ENCODE data around the gene ABCC12. TPM values are rescaled to one million over a fixed set of nuclear protein-coding genes. Genes with fewer than 3 reads are reported as not detected.

The ABCC12 gene
- total RNA-seq, 1 experiment from 2014 or later = not detected

DNA sequence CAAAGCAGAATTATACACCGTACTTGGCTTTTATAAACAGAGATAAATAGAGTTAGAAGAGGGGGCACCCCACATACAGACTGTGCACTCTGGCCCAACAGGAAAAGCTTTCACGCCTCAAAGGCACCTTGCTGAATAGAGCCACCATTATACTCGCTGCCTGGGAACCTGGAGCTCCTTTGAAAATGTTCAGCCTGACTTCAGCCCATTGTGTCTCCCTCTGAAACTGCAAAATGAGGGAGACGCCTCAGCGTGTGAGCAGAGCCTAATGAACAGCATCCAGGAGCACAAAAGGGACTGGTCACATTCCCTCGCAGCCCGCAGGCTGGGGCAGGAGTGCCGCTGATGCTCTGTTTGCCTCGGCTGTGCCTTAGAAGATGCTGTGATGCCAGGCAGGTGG, 46.3 kb downstream of the ABCC12 start:
- H3K4me1 Mint-ChIP-seq = no peaks in the 10 kb centered on the region; the same call in 1 of the 2 replicates
- no peaks in the 10 kb centered on the region for H3K9me3 Mint-ChIP-seq
- ATAC-seq (no peak), DNase-seq (ENCODE audit: low spot score) (no peak)
- H3K27ac Mint-ChIP-seq = no peak overlapping the region
- CTCF ChIA-PET = interaction anchor here (0.8 to 2.1 kb wide), 3 partner anchors 8 to 236 kb away, joined by 3 to 10 read pairs (median 3); no protein-coding TSS in a partner anchor
- TF ChIP-seq ZNF423 (CRISPR knock-in tag; IDR thresholded peaks at IDR 0.05) (no peak), NFE2L1 (CRISPR knock-in tag; IDR thresholded peaks at IDR 0.05) (no peak), ZNF219 (CRISPR knock-in tag; IDR thresholded peaks at IDR 0.05; ENCODE audit: borderline replicate concordance) (no peak), ZNF232 (CRISPR knock-in tag; IDR thresholded peaks at IDR 0.05) (no peak), RORB (CRISPR knock-in tag; IDR thresholded peaks at IDR 0.05) (no peak), GTF2I (CRISPR knock-in tag; conservative IDR thresholded peaks at IDR 0.05) (no peak), CREB1 (CRISPR knock-in tag; IDR thresholded peaks at IDR 0.05) (no peak), NR1H2 (CRISPR knock-in tag; IDR thresholded peaks at IDR 0.05) (no peak), EMX1 (CRISPR knock-in tag; IDR thresholded peaks at IDR 0.05) (no peak), ELF4 (CRISPR knock-in tag; IDR thresholded peaks at IDR 0.05; ENCODE audit: low read depth) (no peak), ZNF317 (CRISPR knock-in tag; IDR thresholded peaks at IDR 0.05; ENCODE audit: borderline replicate concordance, low read depth) (no peak), ETV6 (CRISPR knock-in tag; IDR thresholded peaks at IDR 0.05) (no peak), JUN (CRISPR knock-in tag; IDR thresholded peaks at IDR 0.05) (no peak)
- TF ChIP-seq, protein P1, sequence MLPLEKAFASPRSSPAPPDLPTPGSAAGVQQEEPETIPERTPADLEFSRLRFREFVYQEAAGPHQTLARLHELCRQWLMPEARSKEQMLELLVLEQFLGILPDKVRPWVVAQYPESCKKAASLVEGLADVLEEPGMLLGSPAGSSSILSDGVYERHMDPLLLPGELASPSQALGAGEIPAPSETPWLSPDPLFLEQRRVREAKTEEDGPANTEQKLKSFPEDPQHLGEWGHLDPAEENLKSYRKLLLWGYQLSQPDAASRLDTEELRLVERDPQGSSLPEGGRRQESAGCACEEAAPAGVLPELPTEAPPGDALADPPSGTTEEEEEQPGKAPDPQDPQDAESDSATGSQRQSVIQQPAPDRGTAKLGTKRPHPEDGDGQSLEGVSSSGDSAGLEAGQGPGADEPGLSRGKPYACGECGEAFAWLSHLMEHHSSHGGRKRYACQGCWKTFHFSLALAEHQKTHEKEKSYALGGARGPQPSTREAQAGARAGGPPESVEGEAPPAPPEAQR (CRISPR knock-in tag; IDR thresholded peaks at IDR 0.05) = no peak
- TF ChIP-seq, protein P2, sequence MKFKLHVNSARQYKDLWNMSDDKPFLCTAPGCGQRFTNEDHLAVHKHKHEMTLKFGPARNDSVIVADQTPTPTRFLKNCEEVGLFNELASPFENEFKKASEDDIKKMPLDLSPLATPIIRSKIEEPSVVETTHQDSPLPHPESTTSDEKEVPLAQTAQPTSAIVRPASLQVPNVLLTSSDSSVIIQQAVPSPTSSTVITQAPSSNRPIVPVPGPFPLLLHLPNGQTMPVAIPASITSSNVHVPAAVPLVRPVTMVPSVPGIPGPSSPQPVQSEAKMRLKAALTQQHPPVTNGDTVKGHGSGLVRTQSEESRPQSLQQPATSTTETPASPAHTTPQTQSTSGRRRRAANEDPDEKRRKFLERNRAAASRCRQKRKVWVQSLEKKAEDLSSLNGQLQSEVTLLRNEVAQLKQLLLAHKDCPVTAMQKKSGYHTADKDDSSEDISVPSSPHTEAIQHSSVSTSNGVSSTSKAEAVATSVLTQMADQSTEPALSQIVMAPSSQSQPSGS (CRISPR knock-in tag; IDR thresholded peaks at IDR 0.05; ENCODE audit: borderline replicate concordance, low read depth) = no peak
- TF ChIP-seq, protein P3, sequence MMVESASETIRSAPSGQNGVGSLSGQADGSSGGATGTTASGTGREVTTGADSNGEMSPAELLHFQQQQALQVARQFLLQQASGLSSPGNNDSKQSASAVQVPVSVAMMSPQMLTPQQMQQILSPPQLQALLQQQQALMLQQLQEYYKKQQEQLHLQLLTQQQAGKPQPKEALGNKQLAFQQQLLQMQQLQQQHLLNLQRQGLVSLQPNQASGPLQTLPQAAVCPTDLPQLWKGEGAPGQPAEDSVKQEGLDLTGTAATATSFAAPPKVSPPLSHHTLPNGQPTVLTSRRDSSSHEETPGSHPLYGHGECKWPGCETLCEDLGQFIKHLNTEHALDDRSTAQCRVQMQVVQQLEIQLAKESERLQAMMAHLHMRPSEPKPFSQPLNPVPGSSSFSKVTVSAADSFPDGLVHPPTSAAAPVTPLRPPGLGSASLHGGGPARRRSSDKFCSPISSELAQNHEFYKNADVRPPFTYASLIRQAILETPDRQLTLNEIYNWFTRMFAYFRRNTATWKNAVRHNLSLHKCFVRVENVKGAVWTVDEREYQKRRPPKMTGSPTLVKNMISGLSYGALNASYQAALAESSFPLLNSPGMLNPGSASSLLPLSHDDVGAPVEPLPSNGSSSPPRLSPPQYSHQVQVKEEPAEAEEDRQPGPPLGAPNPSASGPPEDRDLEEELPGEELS (CRISPR knock-in tag; IDR thresholded peaks at IDR 0.05) = no peak
- TF ChIP-seq, protein P4, sequence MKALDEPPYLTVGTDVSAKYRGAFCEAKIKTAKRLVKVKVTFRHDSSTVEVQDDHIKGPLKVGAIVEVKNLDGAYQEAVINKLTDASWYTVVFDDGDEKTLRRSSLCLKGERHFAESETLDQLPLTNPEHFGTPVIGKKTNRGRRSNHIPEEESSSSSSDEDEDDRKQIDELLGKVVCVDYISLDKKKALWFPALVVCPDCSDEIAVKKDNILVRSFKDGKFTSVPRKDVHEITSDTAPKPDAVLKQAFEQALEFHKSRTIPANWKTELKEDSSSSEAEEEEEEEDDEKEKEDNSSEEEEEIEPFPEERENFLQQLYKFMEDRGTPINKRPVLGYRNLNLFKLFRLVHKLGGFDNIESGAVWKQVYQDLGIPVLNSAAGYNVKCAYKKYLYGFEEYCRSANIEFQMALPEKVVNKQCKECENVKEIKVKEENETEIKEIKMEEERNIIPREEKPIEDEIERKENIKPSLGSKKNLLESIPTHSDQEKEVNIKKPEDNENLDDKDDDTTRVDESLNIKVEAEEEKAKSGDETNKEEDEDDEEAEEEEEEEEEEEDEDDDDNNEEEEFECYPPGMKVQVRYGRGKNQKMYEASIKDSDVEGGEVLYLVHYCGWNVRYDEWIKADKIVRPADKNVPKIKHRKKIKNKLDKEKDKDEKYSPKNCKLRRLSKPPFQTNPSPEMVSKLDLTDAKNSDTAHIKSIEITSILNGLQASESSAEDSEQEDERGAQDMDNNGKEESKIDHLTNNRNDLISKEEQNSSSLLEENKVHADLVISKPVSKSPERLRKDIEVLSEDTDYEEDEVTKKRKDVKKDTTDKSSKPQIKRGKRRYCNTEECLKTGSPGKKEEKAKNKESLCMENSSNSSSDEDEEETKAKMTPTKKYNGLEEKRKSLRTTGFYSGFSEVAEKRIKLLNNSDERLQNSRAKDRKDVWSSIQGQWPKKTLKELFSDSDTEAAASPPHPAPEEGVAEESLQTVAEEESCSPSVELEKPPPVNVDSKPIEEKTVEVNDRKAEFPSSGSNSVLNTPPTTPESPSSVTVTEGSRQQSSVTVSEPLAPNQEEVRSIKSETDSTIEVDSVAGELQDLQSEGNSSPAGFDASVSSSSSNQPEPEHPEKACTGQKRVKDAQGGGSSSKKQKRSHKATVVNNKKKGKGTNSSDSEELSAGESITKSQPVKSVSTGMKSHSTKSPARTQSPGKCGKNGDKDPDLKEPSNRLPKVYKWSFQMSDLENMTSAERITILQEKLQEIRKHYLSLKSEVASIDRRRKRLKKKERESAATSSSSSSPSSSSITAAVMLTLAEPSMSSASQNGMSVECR (CRISPR knock-in tag; IDR thresholded peaks at IDR 0.05; ENCODE audit: borderline replicate concordance) = no peak
- TF ChIP-seq, protein P5, sequence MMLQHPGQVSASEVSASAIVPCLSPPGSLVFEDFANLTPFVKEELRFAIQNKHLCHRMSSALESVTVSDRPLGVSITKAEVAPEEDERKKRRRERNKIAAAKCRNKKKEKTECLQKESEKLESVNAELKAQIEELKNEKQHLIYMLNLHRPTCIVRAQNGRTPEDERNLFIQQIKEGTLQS (CRISPR knock-in tag; conservative IDR thresholded peaks at IDR 0.05) = no peak
- TF ChIP-seq, protein P6, sequence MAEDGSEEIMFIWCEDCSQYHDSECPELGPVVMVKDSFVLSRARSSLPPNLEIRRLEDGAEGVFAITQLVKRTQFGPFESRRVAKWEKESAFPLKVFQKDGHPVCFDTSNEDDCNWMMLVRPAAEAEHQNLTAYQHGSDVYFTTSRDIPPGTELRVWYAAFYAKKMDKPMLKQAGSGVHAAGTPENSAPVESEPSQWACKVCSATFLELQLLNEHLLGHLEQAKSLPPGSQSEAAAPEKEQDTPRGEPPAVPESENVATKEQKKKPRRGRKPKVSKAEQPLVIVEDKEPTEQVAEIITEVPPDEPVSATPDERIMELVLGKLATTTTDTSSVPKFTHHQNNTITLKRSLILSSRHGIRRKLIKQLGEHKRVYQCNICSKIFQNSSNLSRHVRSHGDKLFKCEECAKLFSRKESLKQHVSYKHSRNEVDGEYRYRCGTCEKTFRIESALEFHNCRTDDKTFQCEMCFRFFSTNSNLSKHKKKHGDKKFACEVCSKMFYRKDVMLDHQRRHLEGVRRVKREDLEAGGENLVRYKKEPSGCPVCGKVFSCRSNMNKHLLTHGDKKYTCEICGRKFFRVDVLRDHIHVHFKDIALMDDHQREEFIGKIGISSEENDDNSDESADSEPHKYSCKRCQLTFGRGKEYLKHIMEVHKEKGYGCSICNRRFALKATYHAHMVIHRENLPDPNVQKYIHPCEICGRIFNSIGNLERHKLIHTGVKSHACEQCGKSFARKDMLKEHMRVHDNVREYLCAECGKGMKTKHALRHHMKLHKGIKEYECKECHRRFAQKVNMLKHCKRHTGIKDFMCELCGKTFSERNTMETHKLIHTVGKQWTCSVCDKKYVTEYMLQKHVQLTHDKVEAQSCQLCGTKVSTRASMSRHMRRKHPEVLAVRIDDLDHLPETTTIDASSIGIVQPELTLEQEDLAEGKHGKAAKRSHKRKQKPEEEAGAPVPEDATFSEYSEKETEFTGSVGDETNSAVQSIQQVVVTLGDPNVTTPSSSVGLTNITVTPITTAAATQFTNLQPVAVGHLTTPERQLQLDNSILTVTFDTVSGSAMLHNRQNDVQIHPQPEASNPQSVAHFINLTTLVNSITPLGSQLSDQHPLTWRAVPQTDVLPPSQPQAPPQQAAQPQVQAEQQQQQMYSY (CRISPR knock-in tag; IDR thresholded peaks at IDR 0.05) = no peak
- H3K36me3 Mint-ChIP-seq = no peaks in the 10 kb centered on the region
- POLR2A ChIA-PET = no interaction called here
- no peaks in the 10 kb centered on the region for H3K27me3 Mint-ChIP-seq (ENCODE audit: low read depth)
- H3K4me3 Mint-ChIP-seq = no peak overlapping the region
